GM12878 (cell line): ENCODE measurements around the gene SPAG17. TPM values are rescaled to one million over a fixed set of nuclear protein-coding genes. Genes with fewer than 3 reads are reported as not detected.

ENCODE experiments used
- BRCA1 ChIP-seq: IDR thresholded peaks from 2 replicates; pipeline ENCODE4 v1.6.1; 2011; ENCODE audit warnings: low read depth, low read length, improper control_type of control experiment
- CHD1 ChIP-seq: IDR thresholded peaks from 2 replicates; pipeline ENCODE4 v1.6.1; 2012; ENCODE audit warnings: low read depth, low read length, improper control_type of control experiment
- GABPA ChIP-seq: IDR thresholded peaks from 2 replicates; pipeline ENCODE4 v1.6.1; 2014; ENCODE audit warnings: antibody characterized with exemption, low read depth, mild to moderate bottlenecking, inconsistent platforms
- MTA3 ChIP-seq: IDR thresholded peaks from 2 replicates; pipeline ENCODE4 v1.6.1; 2012; ENCODE audit warnings: low read length, inconsistent platforms, borderline replicate concordance
- NBN ChIP-seq: fragments of 450-650 bp; IDR thresholded peaks from 2 replicates; pipeline ENCODE4 v1.6.1; 2016
- NFYA ChIP-seq: IDR thresholded peaks from 2 replicates; pipeline ENCODE4 v1.6.1; 2011; ENCODE audit warnings: low read depth, mild to moderate bottlenecking, low read length, improper control_type of control experiment, borderline replicate concordance
- NR2F1 ChIP-seq: fragments of 450-650 bp; conservative IDR thresholded peaks from 2 replicates; pipeline ENCODE4 v1.6.1; 2017; ENCODE audit warnings: mild to moderate bottlenecking
- RB1 ChIP-seq: fragments of 450-650 bp; formaldehyde crosslinking; IDR thresholded peaks from 2 replicates; pipeline ENCODE4 v1.6.1; 2017; ENCODE audit warnings: mild to moderate bottlenecking, borderline replicate concordance
- RCOR1 ChIP-seq: conservative IDR thresholded peaks from 2 replicates; pipeline ENCODE4 v1.6.1; 2012; ENCODE audit warnings: low read depth, low read length, improper control_type of control experiment
- RELA ChIP-seq: fragments of 450-650 bp; IDR thresholded peaks from 2 replicates; pipeline ENCODE4 v1.8.0; 2014; ENCODE audit warnings: borderline replicate concordance; ENCODE audit not compliant: partially characterized antibody
- SIN3A ChIP-seq: IDR thresholded peaks from 2 replicates; pipeline ENCODE4 v1.6.1; 2012; ENCODE audit warnings: low read depth, low read length, improper control_type of control experiment
- TCF12 ChIP-seq: IDR thresholded peaks from 2 replicates; pipeline ENCODE4 v1.6.1; 2011; ENCODE audit warnings: low read depth, mild to moderate bottlenecking, low read length
- ZSCAN29 ChIP-seq: fragments of 450-650 bp; IDR thresholded peaks from 2 replicates; pipeline ENCODE4 v1.6.1; 2017; ENCODE audit warnings: mild to moderate bottlenecking, moderate library complexity
- polyA plus RNA-seq, 11 experiments: library from polyadenylated mRNA; depleted of rRNA in 4 of 11; unstranded in 6 of 11; stranded (reverse) in 5 of 11; fragments of >200 nt; fragmentation: Nextera tagmentation in 4 of 11; fragmentation: Illumina TruSeq in 1 of 11; extraction: Ambion mirVana in 4 of 11; extraction: Trizol in 1 of 11; gene quantifications; 1 replicate in 1 of 11; 2 replicates in 10 of 11; pipeline versions ENCODE4 v1.2.1 to v1.2.3, GENCODE V29; 2011 to 2016; ENCODE audit warnings: inconsistent platforms in 2 of 11, missing spikeins in 2 of 11, low read depth in 1 of 11
- total RNA-seq, 4 experiments: library from RNA; depleted of rRNA in 3 of 4; stranded (reverse); fragments of >200 nt in 3 of 4; fragmentation: Illumina TruSeq in 1 of 4; extraction: Trizol in 1 of 4; gene quantifications; 2 replicates each; pipeline versions ENCODE4 v1.2.1 to v1.2.3, GENCODE V29; 2013 to 2021
- TF ChIP-seq, protein P1 (sequence below): IDR thresholded peaks from 2 replicates; pipeline ENCODE4 v1.6.1; 2012; ENCODE audit warnings: improper control_type of control experiment, low read depth, low read length; ENCODE audit not compliant: insufficient replicate concordance
- TF ChIP-seq, protein P2 (sequence below): fragments of 450-650 bp; IDR thresholded peaks from 2 replicates; pipeline ENCODE4 v1.6.1; 2017; ENCODE audit warnings: mild to moderate bottlenecking, moderate library complexity
- TF ChIP-seq, protein P3 (sequence below): IDR thresholded peaks from 2 replicates; pipeline ENCODE4 v1.6.1; 2011; ENCODE audit warnings: mild to moderate bottlenecking, low read depth, low read length, moderate library complexity; ENCODE audit not compliant: insufficient replicate concordance

SPAG17 gene
- total and polyA plus RNA-seq, 10 of the 15 experiments (the other 5 are each of a cell fraction or from before 2014, with no cell fraction given), result 0.02 to 0.16 (median 0.03) TPM; not detected in 7

DNA sequence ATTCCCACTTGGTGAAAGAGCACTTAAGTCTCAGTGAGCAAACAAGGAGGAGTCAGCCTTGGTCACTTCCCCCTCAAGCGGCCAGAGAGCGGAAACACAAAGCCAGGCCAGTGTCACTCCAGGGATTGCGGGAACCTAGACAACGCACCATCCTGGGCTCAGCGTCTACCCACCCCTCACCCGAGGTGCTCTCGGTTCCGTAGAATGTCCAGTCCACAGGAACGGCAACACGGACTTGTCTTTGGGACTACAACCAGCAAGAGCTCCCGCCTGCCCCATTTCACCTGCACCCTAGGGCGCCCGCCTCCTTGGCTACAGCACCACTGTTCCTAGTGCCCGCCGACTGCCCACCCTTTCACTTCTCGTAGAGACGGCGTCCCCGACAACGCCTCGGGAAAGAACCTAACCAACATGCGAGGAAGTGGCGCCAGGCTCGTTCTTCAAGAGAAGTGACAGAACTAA, 256.1 kb downstream of the SPAG17 start (continued):
- TF ChIP-seq, protein P1, sequence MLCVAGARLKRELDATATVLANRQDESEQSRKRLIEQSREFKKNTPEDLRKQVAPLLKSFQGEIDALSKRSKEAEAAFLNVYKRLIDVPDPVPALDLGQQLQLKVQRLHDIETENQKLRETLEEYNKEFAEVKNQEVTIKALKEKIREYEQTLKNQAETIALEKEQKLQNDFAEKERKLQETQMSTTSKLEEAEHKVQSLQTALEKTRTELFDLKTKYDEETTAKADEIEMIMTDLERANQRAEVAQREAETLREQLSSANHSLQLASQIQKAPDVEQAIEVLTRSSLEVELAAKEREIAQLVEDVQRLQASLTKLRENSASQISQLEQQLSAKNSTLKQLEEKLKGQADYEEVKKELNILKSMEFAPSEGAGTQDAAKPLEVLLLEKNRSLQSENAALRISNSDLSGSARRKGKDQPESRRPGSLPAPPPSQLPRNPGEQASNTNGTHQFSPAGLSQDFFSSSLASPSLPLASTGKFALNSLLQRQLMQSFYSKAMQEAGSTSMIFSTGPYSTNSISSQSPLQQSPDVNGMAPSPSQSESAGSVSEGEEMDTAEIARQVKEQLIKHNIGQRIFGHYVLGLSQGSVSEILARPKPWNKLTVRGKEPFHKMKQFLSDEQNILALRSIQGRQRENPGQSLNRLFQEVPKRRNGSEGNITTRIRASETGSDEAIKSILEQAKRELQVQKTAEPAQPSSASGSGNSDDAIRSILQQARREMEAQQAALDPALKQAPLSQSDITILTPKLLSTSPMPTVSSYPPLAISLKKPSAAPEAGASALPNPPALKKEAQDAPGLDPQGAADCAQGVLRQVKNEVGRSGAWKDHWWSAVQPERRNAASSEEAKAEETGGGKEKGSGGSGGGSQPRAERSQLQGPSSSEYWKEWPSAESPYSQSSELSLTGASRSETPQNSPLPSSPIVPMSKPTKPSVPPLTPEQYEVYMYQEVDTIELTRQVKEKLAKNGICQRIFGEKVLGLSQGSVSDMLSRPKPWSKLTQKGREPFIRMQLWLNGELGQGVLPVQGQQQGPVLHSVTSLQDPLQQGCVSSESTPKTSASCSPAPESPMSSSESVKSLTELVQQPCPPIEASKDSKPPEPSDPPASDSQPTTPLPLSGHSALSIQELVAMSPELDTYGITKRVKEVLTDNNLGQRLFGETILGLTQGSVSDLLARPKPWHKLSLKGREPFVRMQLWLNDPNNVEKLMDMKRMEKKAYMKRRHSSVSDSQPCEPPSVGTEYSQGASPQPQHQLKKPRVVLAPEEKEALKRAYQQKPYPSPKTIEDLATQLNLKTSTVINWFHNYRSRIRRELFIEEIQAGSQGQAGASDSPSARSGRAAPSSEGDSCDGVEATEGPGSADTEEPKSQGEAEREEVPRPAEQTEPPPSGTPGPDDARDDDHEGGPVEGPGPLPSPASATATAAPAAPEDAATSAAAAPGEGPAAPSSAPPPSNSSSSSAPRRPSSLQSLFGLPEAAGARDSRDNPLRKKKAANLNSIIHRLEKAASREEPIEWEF, result no peak
- TF ChIP-seq MTA3 (no peak), ZSCAN29 (no peak), RCOR1 (no peak), RB1 (no peak), NBN (no peak), NFYA (no peak), CHD1 (no peak), GABPA (no peak), RELA (no peak), BRCA1 (no peak), TCF12 (no peak), SIN3A (0 out of 2 replicates have a peak, but pooled peaks have one; percentile 8), NR2F1 (0 out of 2 replicates have a peak, but pooled peaks have one; percentile 10)
- TF ChIP-seq, protein P2, sequence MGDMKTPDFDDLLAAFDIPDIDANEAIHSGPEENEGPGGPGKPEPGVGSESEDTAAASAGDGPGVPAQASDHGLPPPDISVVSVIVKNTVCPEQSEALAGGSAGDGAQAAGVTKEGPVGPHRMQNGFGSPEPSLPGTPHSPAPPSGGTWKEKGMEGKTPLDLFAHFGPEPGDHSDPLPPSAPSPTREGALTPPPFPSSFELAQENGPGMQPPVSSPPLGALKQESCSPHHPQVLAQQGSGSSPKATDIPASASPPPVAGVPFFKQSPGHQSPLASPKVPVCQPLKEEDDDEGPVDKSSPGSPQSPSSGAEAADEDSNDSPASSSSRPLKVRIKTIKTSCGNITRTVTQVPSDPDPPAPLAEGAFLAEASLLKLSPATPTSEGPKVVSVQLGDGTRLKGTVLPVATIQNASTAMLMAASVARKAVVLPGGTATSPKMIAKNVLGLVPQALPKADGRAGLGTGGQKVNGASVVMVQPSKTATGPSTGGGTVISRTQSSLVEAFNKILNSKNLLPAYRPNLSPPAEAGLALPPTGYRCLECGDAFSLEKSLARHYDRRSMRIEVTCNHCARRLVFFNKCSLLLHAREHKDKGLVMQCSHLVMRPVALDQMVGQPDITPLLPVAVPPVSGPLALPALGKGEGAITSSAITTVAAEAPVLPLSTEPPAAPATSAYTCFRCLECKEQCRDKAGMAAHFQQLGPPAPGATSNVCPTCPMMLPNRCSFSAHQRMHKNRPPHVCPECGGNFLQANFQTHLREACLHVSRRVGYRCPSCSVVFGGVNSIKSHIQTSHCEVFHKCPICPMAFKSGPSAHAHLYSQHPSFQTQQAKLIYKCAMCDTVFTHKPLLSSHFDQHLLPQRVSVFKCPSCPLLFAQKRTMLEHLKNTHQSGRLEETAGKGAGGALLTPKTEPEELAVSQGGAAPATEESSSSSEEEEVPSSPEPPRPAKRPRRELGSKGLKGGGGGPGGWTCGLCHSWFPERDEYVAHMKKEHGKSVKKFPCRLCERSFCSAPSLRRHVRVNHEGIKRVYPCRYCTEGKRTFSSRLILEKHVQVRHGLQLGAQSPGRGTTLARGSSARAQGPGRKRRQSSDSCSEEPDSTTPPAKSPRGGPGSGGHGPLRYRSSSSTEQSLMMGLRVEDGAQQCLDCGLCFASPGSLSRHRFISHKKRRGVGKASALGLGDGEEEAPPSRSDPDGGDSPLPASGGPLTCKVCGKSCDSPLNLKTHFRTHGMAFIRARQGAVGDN, result 0 out of 2 replicates have a peak, but pooled peaks have one; percentile 11
- TF ChIP-seq, protein P3, sequence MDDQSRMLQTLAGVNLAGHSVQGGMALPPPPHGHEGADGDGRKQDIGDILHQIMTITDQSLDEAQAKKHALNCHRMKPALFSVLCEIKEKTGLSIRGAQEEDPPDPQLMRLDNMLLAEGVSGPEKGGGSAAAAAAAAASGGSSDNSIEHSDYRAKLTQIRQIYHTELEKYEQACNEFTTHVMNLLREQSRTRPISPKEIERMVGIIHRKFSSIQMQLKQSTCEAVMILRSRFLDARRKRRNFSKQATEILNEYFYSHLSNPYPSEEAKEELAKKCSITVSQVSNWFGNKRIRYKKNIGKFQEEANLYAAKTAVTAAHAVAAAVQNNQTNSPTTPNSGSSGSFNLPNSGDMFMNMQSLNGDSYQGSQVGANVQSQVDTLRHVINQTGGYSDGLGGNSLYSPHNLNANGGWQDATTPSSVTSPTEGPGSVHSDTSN, result peak; percentile 62
